Measurements from ENCODE around the gene CACNA1S.

Gene CACNA1S

DNA sequence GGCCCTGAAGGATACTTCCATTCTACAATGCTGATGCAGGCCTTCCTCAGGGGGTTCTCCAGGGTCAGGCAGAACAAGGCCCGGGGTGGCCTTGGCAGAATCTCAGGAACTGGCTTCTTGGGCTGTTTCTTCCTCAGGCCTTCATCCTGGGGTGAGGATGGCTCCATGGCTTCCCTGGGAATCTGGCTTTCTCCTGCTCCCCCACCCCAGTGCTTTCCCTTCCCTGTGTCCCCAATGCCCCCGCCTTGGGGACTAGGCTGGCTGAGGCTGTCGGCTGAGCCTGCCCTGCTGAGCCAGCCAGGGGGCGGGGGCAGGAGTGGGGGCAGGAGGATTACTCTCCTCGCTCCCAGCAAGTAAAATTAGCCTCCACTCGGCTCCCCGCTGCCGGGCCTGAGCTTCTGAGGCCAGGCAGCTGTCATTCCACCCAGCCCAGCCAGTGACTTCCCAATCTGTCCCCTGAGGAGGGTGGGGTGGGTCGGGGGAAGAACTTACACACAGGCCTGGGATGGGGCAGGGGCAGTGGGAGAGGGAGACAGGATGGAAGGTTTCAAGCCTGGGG, at the start of gene CACNA1S:
Gene CACNA1S, minus strand, starts transcription at position 254 of the 559 bp plus-strand sequence. Its CDS starts 87 bp downstream, at position 167.
- no peak for DNase-seq

DNA sequence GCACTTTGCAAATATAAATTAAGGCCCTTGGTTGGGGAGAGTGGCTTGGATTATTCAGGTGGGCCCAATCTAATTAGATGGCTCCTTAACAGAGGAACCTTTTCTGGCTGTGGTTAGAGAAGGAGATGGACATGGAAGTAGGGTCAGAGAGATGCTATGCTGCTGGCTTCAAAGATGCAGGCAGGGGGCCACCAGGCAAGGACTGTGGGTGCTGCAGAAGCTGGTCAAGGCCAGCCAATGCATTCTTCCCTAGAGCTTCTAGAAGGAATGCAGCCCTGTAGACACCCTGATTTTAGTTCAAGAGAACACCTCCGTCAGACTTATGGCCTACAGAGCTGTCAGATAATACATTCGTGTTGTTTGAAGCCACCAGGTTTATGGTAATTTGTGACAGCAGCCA, 45.7 kb upstream of the CACNA1S start:
- DNase-seq, result no peak

DNA sequence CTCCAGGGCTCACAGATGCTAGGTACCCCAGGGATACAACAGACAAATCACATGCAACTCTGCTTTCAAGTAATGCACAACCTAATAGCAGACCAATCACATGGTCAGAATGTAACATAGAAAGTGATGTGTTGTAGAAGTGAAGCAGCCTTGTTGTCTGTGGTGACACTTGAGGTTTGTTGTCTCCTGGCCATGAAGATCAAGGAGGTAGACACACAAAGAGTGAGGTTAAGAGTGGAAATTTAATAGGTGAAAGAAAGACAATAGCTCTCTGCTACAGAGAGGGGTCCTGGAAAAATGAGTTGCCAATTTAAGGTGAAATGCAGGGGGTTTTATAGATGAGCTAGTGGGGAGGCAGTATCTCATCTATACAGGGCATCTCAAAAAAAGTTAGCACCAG, 44.6 kb upstream of the CACNA1S start:
- DNase-seq, result no peak

DNA sequence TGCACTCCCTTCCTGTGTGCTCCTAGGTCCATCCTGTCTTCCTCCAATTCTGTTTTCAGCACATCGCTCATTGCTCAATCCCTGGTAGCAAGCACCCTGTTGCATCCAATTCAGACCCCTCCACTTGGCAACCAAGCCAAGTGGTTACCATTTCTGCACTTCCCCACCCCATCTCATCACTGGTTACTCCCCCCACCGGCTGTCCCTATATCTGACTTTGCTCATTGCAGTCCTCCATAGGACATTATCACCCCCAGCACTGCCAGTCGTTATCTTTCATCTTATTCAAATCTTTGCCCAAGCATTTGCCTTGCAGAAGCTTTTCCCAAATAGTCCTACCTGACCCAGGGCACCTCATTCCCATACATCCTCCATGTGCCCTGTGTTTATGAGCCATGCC, 44.1 kb upstream of the CACNA1S start:
- DNase-seq, result no peak

DNA sequence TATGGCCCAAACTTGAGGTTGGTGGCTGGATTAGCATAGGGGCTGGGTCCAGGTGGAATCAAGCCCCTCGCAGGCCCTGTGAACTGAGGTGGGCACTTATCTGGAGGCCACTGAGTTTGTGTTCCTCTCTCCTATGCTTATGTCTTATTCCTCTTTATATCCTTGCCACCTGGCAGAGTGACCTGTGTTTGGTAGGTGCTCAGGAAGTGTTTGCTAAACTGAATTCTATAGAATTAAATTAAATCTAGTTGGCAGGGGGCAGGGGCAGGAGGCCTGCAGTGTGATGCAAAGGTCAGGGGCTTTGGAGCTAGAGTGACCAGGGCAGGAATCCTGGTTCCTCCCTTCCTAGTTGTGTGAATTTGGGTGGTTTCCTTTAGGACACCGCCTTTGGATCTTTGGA, 43.1 kb upstream of the CACNA1S start:
- no peak for DNase-seq

DNA sequence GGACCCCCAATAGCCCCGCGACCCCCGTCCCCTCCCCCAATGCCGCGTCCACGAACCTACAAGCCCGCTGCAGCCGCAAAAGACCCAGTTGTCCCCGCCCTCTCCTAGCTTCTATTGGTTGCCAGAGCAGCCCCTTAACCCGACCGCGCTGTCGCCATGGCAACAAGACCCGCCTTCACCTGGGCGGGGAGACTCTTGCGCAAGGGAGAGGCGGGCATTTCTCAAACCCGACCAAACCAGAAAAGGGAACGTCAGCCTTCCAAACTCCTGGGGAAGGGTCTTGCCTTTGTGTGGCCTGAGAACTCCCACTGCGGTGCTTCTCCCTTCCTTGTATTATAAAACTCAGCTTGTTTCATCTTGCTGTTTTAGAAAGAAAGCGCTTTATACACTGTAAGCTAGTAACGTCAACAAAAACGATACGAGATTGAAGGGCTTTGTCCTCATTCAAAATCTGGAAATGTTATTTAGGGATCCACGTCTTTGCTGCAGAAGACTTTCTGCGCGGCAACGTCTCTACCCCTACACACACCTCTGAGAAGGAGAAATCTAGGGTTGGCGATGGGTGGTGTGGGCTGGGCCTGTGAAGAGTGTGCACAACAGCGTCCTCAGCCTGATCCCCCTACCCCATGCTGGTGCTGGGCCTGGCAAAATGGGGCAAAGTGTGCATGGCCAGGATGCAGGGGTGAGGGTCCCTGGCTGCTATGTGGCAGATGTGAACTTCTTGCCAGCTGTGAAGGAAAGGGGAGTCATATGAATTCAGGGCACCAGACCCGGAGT, 42.4 kb upstream of the CACNA1S start, which contains the start of gene TMEM9:
Gene TMEM9, minus strand, starts transcription at position 86 of the 777 bp plus-strand sequence. CDS start 551 bp downstream, outside the sequence.
- DNase-seq, result peak; percentile 76 to 98 (median 93)

DNA sequence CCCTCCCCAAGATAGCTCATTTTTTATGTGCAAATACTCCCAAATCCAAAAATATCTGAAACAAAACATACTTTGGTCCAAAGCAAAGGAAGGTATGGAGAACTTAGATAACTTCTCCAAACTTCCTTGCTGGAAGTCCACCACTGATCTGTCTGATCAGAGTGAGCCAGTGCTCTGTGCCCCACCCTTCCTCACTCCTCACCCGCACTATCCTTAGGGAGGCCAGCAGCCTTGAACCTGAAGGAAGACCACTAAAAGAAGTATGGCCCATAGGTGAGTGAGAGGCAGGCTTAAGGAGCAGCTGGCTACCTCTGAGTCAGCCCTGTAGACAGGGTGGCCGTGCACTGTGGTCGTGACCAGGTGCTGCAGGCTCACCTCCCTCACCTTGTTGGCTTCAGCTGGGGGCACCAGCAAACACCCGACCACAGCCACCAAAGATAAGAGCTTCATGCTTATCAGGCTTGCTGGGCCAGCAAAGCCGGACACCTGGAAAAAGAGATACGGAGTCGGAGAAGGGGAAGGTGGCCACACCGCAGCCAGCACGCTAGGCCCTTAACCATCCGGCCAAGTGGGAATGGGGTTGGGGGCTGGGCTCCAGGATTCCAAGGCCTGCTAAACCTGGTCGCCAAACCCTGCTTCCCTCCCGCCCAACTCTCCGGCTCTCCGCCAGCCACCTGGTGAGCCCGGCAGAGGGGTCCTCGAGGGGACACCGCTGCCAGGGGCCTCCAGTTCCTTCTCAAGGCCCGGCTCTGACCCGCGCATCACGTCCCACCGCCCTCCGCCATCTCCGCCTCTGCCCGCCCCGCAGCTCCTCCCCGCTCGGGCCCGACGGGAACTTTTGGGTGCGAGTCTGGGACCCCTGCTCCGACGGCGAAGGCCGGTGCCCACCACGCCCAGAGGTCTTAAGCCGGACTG, 41.5 kb upstream of the CACNA1S start:
- peak in 10 of 58 donors; percentile 25 to 84 (median 74) for DNase-seq

DNA sequence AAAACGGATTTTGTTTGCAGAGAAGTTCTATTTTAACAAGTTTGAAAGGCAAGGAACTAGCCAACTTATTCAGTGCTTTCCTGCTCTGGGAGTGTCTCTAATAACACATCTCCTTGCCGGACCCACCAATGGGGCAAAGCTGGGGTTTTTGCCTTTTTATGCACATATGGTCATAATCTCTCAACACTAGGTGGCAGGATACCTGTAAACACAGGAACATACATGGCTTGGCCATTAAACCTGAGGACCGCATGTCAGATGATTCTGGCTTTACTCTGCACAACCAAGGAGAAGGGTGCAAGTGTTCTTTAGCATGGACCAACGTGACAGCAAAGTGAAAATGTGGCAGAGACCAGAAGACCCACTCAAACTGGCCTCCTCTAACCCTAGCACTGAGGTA, 37.2 kb upstream of the CACNA1S start:
- DNase-seq, result no peak

DNA sequence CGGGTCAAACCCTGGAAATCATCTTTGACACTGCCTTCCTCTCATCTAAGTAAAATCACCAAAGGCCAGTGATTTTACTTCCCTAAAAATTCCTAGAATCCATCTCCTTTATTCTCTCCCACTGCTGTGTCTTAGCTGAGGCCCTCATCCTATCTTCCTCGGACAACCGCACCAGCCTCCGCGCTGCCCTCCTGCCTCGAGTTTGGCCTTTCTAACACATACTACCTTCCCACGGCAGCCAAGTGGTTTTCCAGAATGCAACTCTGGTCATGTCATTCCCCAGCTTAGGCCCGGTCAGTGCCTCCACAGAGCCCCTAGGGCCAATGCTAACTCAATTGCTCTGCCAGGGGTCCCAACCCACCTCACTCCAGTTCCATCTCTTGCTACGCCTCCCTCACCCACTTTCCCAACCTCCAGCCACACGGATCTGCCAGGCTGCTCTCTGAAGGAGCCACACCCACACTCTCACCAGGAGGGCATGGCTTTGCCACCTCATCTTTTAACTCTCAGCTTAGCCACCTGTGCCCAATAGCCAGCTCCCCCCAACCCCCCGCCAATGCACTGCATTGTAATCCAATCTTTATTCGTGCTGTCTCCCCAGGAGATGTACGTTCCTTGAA, 35.3 kb upstream of the CACNA1S start:
- no peak for DNase-seq

DNA sequence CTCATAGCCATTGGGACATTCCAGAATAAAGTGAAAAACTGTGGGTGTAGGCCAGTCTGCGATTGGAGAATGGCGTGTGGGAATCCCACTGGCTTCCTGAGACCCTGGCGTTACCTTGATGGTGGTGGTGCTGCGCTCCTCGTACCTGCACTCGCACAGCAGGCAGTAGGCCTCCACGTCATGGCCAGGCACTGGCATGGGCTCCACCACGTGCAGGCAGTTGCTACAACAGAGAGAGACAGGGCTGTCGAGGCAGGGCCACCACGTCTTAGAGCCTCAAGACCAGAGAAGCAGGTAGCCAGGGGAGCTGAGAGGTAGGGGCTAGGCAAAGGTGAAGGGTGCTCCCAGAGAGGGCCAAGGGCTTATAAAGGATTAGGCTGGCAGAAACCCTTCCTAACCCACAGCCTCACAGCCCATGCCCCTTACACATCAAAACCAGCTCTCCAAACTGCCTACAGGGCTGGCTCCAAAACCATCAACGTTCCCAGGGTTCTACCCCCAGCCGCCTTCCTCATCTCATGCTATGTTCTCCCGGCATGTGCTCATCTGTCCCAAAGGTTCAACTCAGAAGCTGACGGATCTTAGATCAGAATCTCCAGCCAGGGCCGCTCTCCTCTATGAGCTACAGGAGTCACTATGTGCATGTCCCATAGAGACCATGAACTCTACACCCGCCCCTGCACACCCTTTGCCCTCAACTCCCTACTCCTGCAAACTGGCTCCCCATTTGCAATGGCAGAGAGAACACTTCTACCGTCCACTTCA, 34.6 kb upstream of the CACNA1S start:
- DNase-seq, result no peak

DNA sequence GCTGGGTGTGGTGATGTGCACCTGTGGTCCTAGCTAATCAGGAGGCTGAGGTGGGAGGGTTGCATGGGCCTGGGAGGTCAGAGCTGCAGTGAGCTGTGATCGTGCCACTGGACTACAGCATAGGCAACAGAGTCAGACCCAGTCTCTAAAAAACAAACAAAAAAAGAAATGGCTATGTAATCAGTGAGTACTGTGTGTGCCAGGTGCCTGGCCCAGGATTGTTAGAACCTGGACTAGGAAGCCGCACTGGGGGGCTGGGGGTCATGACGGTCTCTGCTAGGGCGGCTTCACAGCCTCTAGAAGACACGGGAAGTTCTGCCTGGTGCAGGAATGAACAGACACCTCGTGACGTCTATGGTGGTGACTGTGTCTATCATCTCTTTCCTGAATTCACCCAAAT, 33.6 kb upstream of the CACNA1S start:
- no peak for DNase-seq

DNA sequence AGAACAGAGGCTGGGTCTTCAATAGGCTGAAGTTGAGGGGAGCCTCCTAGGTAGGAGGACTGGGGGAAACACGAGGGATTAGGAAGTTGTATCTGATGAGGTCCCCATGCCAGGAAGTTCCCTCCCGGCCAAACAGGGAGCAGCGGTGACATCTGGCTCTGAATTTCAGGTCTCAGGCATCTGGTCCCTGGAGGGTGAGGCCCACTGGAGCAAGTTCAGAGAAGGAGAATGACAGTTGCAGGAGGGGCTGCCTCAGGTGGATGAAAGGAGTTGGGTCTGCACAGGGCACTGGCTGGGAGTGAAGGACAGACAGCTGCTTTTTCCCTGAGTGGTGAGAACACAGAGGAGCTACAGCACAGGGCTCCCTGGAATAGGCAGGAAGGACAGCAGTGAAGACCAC, 32.9 kb upstream of the CACNA1S start:
- no peak for DNase-seq

DNA sequence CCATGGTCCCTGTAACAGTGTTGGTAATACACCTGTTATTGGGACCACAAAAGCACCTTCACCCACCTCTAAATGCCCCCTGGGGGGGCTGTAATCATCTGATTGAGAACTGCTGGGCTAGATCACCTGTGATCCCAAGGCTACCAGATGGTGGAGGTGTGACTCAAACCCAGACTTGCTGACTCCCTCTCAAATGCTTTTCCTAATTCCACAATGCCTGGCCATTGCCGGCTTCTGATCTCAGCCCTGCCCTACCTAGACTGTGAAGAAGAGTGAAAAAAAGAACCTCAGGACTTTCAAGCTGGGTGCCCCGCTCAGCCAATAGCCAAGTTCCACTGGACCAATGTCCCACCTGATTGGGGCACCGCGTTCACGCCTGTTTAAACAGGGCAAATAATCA, 32.5 kb upstream of the CACNA1S start:
- DNase-seq, result no peak

DNA sequence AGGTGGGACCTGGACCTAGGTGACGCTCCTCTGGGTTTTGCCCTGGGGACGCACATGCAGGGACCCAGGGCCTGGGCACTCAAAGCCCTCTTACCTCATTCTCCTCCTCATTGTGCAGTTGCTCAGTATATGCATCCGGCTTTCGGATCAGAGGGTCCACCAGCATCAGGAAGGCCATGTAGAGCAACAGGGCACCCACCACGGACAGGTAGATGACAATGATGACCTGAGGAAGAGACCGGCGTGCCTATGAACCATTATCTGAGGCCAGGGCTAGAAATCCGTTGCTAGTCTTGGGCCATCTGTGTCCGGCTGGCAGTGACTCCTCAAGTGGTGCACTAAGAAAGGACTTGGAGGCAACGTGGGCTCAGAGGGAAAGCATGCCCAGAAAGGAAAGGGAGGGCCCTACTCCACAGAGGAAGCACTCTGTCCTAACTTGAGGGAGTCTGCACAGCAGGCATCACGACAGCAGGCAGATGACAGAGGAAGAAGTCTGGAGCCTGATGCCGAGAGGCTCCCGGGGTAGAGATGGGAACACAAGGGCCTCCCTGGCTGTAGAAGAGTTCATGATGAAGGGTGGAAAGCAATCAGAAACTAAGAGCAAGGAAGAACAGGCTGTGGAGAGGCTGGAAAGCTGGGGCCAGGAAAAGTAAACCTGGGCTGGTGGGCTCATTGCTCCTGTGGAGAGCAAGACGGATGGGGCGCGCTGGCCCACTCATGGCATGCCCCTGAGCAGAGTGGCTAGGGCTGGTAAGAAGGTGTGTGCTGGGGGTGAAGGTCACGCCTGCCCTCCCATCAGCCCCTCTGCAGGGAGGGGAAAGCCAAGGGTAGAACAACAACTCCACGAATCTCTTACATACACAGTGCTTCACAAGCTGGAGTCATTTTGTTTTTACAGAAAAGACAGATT, 31.8 kb upstream of the CACNA1S start:
- peak in 20 of 58 donors; percentile 5 to 43 (median 20) for DNase-seq

DNA sequence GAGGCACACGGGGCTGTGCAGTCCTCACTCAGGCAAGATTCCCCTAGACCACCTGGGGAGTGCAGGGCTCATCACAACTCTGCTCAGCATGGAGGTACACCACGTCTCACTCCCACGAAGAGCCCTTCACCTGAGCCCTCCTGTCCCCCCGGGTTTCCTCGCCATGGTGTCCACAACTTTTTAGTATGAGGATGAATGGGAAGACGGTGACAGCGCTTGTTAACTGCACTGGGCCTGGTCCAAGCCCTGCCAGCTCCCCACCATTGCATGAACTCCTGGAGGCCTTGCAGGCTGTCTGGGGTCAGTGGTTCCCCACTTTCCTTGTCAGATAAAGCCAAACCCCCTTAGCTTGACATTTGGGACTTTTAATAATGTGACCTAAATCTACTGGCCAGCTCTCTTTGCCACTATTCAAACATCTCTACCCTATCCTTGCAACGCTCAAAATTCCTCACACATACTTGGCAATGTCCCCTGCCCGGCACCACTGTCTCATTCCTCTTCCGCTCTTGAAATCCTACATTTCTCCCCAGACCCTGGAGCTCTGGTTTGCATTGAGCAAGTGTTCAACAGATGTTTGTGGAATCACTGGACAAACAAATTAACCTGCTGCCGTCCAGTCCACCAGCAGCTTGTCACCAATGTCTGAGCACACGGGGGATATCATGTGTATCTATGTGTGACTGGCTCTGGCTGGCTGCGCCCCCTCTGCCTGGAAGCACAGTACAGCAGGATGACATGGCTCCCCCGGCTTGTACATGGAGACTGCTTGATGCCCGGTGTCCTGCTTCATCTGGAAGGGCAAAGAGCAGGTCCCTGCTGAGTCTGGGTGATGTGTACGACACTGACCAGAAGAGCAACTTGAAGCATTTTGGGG, 30.9 kb upstream of the CACNA1S start:
- DNase-seq, result no peak

DNA sequence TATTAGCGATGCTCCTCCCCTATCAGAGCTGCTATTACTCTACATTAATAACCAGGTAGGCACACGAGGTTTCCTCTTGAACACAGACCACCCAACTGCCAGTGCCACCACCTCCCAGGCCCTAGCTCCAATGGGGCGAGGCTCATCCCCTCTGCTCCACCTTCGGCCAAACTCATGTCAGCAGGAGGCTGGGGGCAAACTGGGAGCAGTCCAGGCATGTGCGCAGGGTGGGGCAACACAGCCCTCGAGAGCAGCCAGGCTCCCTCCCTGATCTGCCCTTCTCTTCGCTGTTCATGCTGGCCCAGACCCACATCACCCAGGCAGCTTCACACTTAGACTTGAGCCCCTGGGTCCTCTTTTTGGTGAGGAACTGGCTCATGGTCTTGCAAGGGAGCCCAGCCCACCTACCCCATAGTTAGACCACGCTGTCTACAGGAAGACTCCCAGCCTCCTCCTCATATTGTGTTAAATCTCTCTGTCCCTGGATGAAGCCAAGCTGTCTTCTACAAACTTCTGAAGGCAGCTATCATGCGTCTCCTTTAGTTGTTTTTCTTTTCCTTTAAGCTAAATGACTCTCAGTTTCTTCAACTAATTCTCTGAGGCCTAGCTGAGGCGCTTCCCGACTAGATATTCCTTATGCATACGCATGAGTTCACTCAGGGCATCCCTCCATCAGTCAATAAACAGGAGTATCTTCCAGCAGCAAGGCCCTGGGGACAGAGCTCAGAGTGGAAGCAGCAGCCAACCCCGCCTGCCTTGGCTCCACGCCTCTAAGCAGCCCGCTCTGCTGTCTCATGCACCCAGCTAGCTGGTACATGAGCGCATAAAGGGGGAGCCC, 30.0 kb upstream of the CACNA1S start:
- peak in 12 of 58 donors; percentile 3 to 24 (median 12) for DNase-seq

DNA sequence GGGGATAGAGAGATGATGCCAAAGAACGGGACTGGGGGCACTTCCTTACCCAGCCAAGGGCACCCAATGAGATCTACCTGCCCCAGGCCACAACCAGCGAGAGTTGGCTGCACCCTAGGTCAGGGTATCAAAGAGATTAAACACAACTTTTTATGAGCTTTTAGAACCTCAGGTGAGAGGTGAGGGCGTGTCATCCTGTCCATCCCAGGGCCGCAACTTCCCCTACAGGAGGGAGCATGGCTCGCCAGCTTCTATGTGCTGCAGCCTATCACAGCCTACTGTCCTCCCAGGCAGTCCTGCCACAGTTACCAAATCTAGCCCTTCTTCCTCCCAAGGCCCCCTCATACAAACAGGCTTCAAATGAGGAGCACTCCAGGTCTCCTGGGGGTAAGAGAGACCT, 29.2 kb upstream of the CACNA1S start:
- no peak for DNase-seq

DNA sequence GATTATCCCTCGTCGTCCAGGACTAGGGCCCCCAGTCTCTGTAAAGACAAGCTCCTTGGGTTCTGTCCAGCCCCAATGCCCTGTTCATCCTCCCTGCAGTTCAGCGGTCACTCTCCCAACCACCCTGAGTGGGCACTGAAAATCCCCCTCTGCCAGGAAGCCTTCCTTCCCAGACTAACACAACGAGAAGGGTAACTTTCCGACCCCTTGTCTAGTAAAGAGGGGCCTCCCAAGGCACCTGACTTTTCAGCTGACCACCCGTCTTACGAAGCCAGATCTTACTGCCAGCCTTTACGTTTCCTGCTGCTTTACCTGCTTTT, 28.7 kb upstream of the CACNA1S start:
- DNase-seq, result no peak

Data from anterior cingulate cortex (tissue), 58 donors.